Subcutaneous adipose tissue (tissue), 4 donors: Measurements from ENCODE around the gene RERE. TPM values are rescaled to one million over a fixed set of nuclear protein-coding genes. Genes with fewer than 3 reads are reported as not detected.

Experiments used
- total RNA-seq, 4 donors: library from RNA; depleted of rRNA; stranded (reverse); fragments of >200 nt; gene quantifications; one replicate each; pipeline ENCODE4 v1.1.0, GENCODE V29; 2016
- TF ChIP-seq, protein P1 (sequence below): fragments of 450-650 bp; IDR thresholded peaks from one replicate; pipeline ENCODE4 v1.5.1; 2016; ENCODE audit warnings: low read depth, mild to moderate bottlenecking, control low read depth, antibody characterized with exemption, moderate library complexity

RERE gene
- total RNA-seq, 4 donors from 2014 or later: 67.0 to 91.4 (median 83.1) TPM

DNA sequence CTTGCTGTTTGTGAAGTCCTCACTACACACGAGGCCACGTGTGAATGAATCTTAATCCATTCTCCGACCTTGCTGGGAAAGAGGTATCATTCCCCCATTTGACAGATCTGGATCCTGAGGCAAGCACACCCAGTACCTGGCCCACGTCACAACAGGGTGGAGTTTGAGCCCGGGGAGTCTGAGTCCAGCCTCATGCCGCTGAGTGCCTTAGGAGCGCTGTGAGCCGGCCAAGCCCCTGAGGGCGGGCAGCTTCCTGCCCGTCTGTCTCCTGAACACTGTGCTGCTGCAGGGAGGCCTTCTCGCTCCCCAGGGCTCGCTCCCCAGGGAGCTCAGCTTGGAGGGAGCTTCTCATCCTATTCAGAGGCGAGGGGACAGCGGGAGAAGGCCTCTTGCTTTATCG lies 469.8 kb downstream of the RERE start:
- TF ChIP-seq, protein P1, sequence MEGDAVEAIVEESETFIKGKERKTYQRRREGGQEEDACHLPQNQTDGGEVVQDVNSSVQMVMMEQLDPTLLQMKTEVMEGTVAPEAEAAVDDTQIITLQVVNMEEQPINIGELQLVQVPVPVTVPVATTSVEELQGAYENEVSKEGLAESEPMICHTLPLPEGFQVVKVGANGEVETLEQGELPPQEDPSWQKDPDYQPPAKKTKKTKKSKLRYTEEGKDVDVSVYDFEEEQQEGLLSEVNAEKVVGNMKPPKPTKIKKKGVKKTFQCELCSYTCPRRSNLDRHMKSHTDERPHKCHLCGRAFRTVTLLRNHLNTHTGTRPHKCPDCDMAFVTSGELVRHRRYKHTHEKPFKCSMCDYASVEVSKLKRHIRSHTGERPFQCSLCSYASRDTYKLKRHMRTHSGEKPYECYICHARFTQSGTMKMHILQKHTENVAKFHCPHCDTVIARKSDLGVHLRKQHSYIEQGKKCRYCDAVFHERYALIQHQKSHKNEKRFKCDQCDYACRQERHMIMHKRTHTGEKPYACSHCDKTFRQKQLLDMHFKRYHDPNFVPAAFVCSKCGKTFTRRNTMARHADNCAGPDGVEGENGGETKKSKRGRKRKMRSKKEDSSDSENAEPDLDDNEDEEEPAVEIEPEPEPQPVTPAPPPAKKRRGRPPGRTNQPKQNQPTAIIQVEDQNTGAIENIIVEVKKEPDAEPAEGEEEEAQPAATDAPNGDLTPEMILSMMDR: no peak

DNA sequence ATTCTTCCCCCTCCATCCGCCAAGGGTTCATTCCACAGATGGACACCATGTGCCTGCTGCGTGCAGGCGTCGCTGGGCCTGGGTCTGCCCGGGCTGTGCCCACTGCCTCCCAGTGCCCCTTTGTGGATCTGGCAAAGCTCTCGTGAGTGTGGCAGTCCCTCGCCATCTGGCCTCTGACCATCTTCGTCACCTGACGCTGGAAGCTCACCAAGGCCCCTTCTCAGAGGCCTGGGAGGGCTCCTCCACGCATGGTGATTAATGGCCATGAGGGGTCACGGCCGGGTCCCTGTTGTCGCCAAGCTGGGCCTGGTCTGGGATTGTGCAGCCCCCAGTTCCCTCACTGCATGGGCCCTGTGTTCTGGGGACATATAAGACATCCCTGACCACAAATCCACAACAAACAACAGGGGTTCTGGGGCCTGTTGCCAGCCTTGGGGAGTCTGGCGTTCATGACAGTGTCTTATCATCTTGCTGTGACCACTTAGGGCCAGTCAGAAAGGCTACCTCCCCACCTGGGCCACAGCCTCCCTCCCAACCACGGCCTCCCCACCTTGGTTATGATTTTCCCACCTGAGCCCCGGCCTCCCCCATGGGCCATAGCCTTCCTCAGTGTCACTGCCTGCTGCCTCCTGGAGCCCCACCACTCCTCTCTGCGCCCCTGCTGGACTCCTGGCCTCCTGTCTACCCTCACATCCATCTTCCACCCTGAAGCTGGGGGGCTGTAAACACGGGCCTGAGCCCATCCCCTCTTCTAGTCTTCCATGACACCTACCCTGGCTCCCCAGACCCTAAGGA lies 471.6 kb downstream of the RERE start:
- TF ChIP-seq, protein P1: no peak

DNA sequence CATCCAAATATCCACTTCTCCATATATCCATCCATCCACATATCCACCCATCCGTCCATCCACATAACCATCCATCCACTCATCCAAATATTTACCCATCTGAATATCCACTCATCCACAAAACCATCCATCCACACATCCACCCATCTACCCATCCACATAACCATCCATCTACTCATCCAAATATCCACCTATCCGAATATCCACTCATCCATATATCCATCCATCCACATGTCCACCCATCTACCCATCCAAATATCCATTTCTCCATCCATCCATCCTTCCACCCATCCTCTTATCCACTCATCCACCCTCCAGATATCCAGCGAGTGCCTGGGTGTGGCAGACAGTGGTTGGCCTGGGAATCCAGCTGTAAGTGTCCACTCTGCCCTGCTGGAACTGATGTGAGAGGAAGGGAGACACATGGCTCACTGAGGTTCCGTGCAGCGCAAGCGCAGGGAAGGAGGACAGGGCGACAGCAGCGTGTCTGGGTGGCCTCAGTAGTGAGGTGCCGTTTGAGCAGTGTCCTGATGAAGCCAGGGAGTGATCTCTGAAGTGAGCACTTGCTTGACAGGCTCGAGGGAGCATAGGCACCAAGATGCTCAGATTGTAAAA lies 472.4 kb downstream of the RERE start:
- TF ChIP-seq, protein P1: no peak

DNA sequence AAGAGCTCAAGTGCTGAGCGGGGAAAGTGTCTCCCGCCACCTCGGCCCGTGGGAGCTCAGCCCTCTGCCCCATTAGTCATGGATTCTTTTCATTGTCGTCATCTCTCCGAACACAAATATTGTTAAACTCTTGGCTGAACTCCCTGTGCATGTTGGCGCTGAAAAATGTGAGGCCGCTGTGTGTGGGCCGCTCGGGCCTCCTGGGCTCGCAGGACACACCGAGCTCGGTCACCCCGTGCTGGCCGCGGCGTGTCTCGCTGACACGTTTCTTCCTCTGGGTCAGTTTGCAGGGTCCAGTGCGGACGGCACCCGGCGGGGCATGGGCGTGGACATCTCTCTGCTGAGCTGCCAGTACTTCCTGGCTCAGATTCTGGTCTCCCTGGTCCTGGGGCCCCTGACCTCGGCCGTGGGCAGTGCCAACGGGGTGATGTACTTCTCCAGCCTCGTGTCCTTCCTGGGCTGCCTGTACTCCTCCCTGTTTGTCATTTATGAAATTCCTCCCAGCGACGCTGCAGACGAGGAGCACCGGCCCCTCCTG lies 473.9 kb downstream of the RERE start:
- TF ChIP-seq, protein P1: no peak

DNA sequence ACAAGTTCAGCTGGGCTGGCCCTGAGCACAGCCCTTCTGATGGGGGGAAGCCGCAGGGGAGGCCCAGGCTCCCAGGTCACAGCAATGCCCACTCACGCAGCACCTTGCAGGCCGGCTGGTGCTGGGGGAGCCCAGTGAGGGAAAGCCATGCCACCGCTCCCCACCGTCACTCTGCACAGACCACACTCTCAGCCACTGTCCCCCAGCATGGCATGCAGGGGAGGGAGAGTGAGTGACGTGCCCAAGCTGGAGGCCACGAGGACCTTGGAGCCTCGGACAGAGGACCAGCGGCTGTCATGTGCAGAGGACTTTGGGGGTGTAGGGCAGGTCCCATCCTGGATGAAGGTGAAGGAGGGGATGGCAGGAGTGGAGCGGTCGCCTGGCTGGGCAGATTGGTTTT lies 474.4 kb downstream of the RERE start:
- TF ChIP-seq, protein P1: no peak

DNA sequence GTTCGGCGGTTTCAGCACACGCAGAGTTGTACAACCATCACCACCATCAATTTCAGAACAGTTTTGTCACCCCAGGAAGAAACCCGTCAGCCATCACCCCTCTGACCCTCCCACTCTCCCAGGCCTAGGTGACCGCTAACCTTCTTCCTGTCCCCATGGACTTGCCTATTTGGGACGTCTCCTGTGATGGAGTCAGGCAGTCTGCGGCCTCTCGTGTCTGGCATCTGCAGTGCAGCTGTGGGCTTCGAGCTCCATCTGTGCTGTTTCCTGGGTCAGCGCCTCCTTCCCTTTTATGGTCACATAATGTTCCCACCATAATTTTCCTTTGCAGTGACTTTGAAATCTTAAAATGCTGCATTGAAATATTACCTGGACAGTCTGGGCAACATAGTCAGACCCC lies 475.1 kb downstream of the RERE start:
- TF ChIP-seq, protein P1: no peak

DNA sequence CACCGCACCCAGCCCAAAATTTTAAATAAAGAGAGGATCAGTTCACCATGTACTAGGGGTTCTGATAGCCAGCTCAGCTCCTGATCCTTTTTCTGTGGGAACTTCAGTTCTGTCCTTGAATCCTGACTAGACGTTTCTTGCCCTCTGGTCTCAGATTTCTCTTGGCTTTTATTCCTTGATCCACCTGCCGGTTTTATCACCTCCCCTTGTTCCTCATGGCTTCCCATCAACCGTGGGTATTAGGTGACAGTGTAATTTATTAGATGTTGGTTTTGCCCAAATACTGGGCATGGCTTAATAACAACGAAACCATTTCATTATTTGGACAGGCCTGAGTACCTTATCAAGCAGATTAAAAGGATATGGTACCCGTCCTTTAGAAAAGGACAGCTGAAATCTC lies 477.0 kb downstream of the RERE start:
- TF ChIP-seq, protein P1: no peak
